Dermis blood vessel endothelial cell (primary cell): ENCODE results near the gene CCDC85A. TPM values are rescaled to one million over a fixed set of nuclear protein-coding genes. Genes with fewer than 3 reads are reported as not detected.

ENCODE experiments used
- DNase-seq: peaks from one replicate; pipeline ENCODE4 v3.0.0; 2010
- total RNA-seq: library from RNA; depleted of rRNA; stranded (reverse); fragments of >200 nt; gene quantifications from 2 replicates; pipeline ENCODE4 v1.2.3, GENCODE V29; 2014

Gene CCDC85A
- total RNA-seq, 1 donor from 2014 or later = 21.4 TPM

GRCh38 chr2:56376699-56377665 is 193.2 kb downstream of the CCDC85A start:
- DNase-seq = no peak

GRCh38 chr2:56379066-56379465 is 195.3 kb downstream of the CCDC85A start:
- DNase-seq = no peak

DNA sequence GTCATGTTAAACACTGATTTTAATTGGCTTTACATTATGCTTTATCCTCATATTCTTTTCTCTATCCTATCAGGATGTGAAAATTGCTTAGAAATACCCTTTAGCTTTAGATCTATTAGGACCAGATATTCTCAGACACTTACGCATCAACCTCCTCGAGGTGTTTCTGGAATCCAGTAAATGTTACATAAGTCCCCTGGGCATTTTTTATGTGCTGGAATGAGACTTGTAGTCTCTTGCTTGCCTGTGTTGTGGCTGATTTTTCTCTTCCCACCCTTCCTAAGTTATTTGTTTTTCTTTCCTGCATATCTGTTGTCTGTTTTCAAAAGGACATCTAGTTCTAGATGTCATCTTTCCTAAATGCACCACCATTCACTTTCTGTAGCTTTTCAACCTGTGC is 197.1 kb downstream of the CCDC85A start:
- no peak for DNase-seq

- DNase-seq = no peak
Measured at GRCh38 chr2:56382466-56382865, 198.7 kb downstream of the CCDC85A start.

DNA sequence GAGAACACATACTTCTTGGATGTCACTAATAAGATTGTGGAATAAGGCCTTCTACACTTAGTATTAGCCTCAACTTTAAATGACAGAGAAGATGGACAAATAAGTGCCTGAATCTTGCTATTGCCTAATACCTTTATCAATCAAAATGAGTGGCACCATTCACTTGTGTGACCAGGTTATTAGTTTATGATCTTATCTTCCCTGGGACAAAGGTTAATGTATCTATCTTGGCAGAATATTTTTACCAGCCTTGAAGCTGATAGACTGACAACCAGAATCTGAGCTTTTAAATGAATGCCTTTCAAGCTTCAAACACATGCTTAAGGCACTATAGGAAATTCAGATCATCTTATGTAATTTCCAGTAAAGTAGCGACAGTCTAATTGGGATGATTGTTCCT is 202.9 kb downstream of the CCDC85A start:
- DNase-seq = no peak

GRCh38 chr2:56390644-56391043 is 206.9 kb downstream of the CCDC85A start:
- DNase-seq = no peak

DNA sequence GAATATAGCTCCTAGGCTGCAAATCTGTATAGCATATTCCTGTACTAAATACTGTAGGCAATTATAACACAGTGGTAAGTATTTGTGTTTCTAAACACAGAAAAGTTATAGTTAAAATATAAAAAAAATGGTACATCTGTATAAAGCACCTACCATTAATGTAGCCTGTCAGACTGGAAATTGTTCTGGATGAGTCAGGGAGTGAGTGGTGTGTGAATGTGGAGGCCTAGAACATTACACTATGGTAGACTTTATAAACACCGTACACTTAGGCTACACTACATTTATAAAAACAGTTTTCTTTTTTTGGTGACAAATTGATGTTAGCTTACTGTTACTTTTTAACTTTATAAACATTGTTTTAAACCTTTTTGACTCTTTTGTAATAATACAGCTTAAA is 226.3 kb downstream of the CCDC85A start:
- no peak for DNase-seq

GRCh38 chr2:56416500-56417176 is 232.8 kb downstream of the CCDC85A start:
- no peak for DNase-seq
